Ishikawa (cell line): Measurements from ENCODE around the gene PRR5.

Source experiments
- CREB1 ChIP-seq: IDR thresholded peaks from 2 replicates; pipeline ENCODE4 v1.6.1; 2012; ENCODE audit warnings: low read depth
- EP300 ChIP-seq: IDR thresholded peaks from 2 replicates; pipeline ENCODE4 v1.6.1; 2012; ENCODE audit warnings: borderline replicate concordance
- MAX ChIP-seq: IDR thresholded peaks from 2 replicates; pipeline ENCODE4 v1.6.1; 2012
- RAD21 ChIP-seq: IDR thresholded peaks from 2 replicates; pipeline ENCODE4 v1.6.1; 2012; ENCODE audit warnings: low read depth
- REST ChIP-seq: IDR thresholded peaks from 2 replicates; pipeline ENCODE4 v1.6.1; 2012; ENCODE audit warnings: low read depth, mild to moderate bottlenecking
- TAF1 ChIP-seq: IDR thresholded peaks from 2 replicates; pipeline ENCODE4 v1.6.1; 2012; ENCODE audit warnings: low read depth, mild to moderate bottlenecking
- ZBTB7A ChIP-seq: IDR thresholded peaks from 2 replicates; pipeline ENCODE4 v1.6.1; 2012; ENCODE audit warnings: low read depth

DNA sequence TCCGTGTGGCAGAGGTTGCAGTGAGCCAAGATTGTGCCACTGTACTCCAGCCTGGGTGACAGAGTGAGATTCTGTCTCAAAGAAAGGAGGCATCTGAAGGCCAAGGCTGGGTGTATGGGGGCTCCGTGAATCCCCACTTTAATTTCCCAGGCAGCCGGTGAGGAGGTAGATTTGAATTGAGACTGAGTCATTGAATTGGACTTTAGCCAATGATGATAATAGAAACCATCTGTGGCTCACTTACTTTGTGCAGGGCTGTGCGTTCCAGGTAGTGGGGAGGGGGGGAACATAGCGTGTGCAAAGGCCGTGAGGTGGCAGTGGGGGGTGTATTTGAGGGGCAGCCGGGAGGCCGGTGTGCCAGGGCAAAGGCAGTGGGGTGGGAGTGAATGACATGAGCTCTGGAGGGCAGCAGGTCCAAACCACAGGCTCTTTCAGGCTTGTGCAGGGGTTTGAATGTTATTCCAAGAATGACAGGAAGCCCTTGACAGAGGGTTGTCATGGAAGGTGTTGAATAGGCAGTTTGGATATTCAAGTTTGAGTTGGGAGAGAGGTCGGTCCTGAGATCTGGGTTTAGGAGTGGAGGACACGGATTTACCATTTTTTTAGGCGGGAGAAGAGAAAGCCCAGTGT, 56.5 kb downstream of the PRR5 start:
- TF ChIP-seq TAF1 = no peak
- no peak for TF ChIP-seq RAD21
- no peak for TF ChIP-seq CREB1
- TF ChIP-seq REST = no peak
- TF ChIP-seq EP300 = no peak
- no peak for TF ChIP-seq MAX
- TF ChIP-seq ZBTB7A = no peak
